GM23248 (cell line): Measurements from ENCODE around the gene TMEM255B.

ENCODE experiments used
- EZH2 ChIP-seq: fragments of 200-600 bp; sonication (generic); IDR thresholded peaks from 2 replicates; pipeline ENCODE4 v1.6.1; 2018; ENCODE audit warnings: antibody characterized with exemption, mild to moderate bottlenecking; ENCODE audit not compliant: insufficient read depth, poor library complexity, severe bottlenecking
- EZH2phosphoT487 ChIP-seq: fragments of 200-600 bp; sonication (generic); IDR thresholded peaks from 2 replicates; pipeline ENCODE4 v1.6.1; 2018; ENCODE audit warnings: antibody characterized with exemption, moderate library complexity, mild to moderate bottlenecking, low read depth; ENCODE audit not compliant: insufficient read depth

- no peak for TF ChIP-seq EZH2phosphoT487
- no peak for TF ChIP-seq EZH2
These were observed 89.6 kb downstream of the TMEM255B start for GRCh38 chr13:113848431-113849260.
